Neural cell (in vitro differentiated cells): Measurements from ENCODE around the gene SKOR1. TPM values are rescaled to one million over a fixed set of nuclear protein-coding genes. Genes with fewer than 3 reads are reported as not detected.

Experiments used
- H2AFZ ChIP-seq: fragments of 200-600, 300-800 bp; sonication (generic), shearing (Covaris generic); 2 replicates; pipeline ENCODE4 v1.6.0; 2014; ENCODE audit warnings: low read depth, mild to moderate bottlenecking, antibody characterized with exemption, low read length, moderate library complexity
- H3F3A ChIP-seq: fragments of 200-600 bp; shearing (Covaris generic); 2 replicates; pipeline ENCODE4 v1.6.1; 2016; ENCODE audit warnings: mild to moderate bottlenecking, moderate library complexity, mixed read lengths, antibody characterized with exemption, low read length; ENCODE audit not compliant: insufficient read depth, poor library complexity, severe bottlenecking
- H3K27ac ChIP-seq: fragments of 200-600, 300-800 bp; sonication (generic), shearing (Covaris generic); 2 replicates; pipeline ENCODE4 v1.5.1; 2014; ENCODE audit warnings: mild to moderate bottlenecking, low read length, moderate library complexity
- H3K27me3 ChIP-seq: fragments of 300-800, 200-600 bp; sonication (generic), shearing (Covaris generic); 2 replicates; pipeline ENCODE4 v1.6.0; 2014; ENCODE audit warnings: mild to moderate bottlenecking, low read depth, low read length, moderate library complexity; ENCODE audit not compliant: insufficient read depth
- H3K36me3 ChIP-seq: fragments of 300-800, 200-600 bp; sonication (generic), shearing (Covaris generic); 2 replicates; pipeline ENCODE4 v1.5.1; 2014; ENCODE audit warnings: mild to moderate bottlenecking, antibody characterized with exemption, low read length, moderate library complexity; ENCODE audit not compliant: insufficient read depth
- H3K4me2 ChIP-seq: fragments of 300-800, 200-600 bp; sonication (generic), shearing (Covaris generic); 2 replicates; pipeline ENCODE4 v1.6.0; 2014; ENCODE audit warnings: mild to moderate bottlenecking, low read length
- H3K4me3 ChIP-seq: fragments of 300-800, 200-600 bp; sonication (generic), shearing (Covaris generic); 2 replicates; pipeline ENCODE4 v1.5.1; 2014; ENCODE audit warnings: mild to moderate bottlenecking, low read length, moderate library complexity
- H3K79me2 ChIP-seq: fragments of 200-600 bp; shearing (Covaris generic); replicated peaks from 2 replicates; pipeline ENCODE4 v1.6.0; 2014; ENCODE audit warnings: mild to moderate bottlenecking, low read length, moderate library complexity; ENCODE audit not compliant: insufficient read depth
- H3K9ac ChIP-seq: fragments of 300-800, 200-600 bp; sonication (generic), shearing (Covaris generic); 2 replicates; pipeline ENCODE4 v1.6.1; 2016; ENCODE audit warnings: mild to moderate bottlenecking, low read length, mixed read lengths
- H3K9me2 ChIP-seq: fragments of 200-600 bp; shearing (Covaris generic); 2 replicates; pipeline ENCODE4 v1.6.1; 2016; ENCODE audit warnings: mild to moderate bottlenecking, low read length, mixed read lengths; ENCODE audit not compliant: insufficient read depth
- H3K9me3 ChIP-seq: fragments of 200-600, 300-800 bp; sonication (generic), shearing (Covaris generic); 2 replicates; pipeline ENCODE4 v1.6.1; 2016; ENCODE audit warnings: mild to moderate bottlenecking, mixed run types, low read length, moderate library complexity, mixed read lengths
- H4K20me1 ChIP-seq: fragments of 200-600 bp; shearing (Covaris generic); 2 replicates; pipeline ENCODE4 v1.6.1; 2016; ENCODE audit warnings: mild to moderate bottlenecking, mixed run types; ENCODE audit not compliant: insufficient read depth
- CTCF ChIP-seq: fragments of 450-650 bp; IDR thresholded peaks from 2 replicates; pipeline ENCODE4 v1.5.1; 2014; ENCODE audit warnings: antibody characterized with exemption, mild to moderate bottlenecking, moderate library complexity; ENCODE audit not compliant: poor library complexity, severe bottlenecking
- EP300 ChIP-seq: fragments of 450-650 bp; conservative IDR thresholded peaks from 2 replicates; pipeline ENCODE4 v1.6.1; 2014; ENCODE audit warnings: antibody characterized with exemption, mild to moderate bottlenecking, moderate library complexity; ENCODE audit not compliant: poor library complexity, severe bottlenecking
- EZH2 ChIP-seq: fragments of 200-600, 300-800 bp; shearing (Covaris generic), sonication (generic); IDR thresholded peaks from 2 replicates; pipeline ENCODE4 v1.6.1; 2014; ENCODE audit warnings: antibody characterized with exemption, low read length, borderline replicate concordance, mild to moderate bottlenecking; ENCODE audit not compliant: insufficient read depth, poor library complexity, severe bottlenecking
- MXI1 ChIP-seq: fragments of 450-650 bp; conservative IDR thresholded peaks from 2 replicates; pipeline ENCODE4 v1.6.1; 2014; ENCODE audit warnings: antibody characterized with exemption, mild to moderate bottlenecking; ENCODE audit not compliant: poor library complexity, severe bottlenecking
- POLR2AphosphoS5 ChIP-seq: IDR thresholded peaks from 2 replicates; pipeline ENCODE4 v1.6.1; 2012
- RAD21 ChIP-seq: fragments of 450-650 bp; conservative IDR thresholded peaks from 2 replicates; pipeline ENCODE4 v1.6.1; 2014; ENCODE audit warnings: antibody characterized with exemption, mild to moderate bottlenecking, moderate library complexity
- REST ChIP-seq: IDR thresholded peaks from 2 replicates; pipeline ENCODE4 v1.6.1; 2012; ENCODE audit warnings: borderline replicate concordance
- SMC3 ChIP-seq: fragments of 450-650 bp; conservative IDR thresholded peaks from 2 replicates; pipeline ENCODE4 v1.6.1; 2014; ENCODE audit warnings: antibody characterized with exemption, mild to moderate bottlenecking, moderate library complexity; ENCODE audit not compliant: poor library complexity
- TAF1 ChIP-seq: IDR thresholded peaks from 2 replicates; pipeline ENCODE4 v1.6.1; 2012; ENCODE audit warnings: low read depth
- polyA plus RNA-seq: library from polyadenylated mRNA; depleted of rRNA; stranded (reverse); fragments of >200 nt; gene quantifications from 2 replicates; pipeline ENCODE4 v1.2.3, GENCODE V29; 2014

SKOR1 gene
- polyA plus RNA-seq, 1 donor from 2014 or later = 0.81 TPM

GRCh38 chr15:67862750-67863441 is 37.6 kb downstream of the SKOR1 start:
- H3K9me3 ChIP-seq = no peaks in the 10 kb centered on the region
- no peak overlapping the region for H3K9ac ChIP-seq
- H3K27me3 ChIP-seq = peaks cover 3% of the 10 kb centered on the region
- H4K20me1 ChIP-seq = no peaks in the 10 kb centered on the region
- no peak overlapping the region for H3K4me2 ChIP-seq
- no peak overlapping the region for H2AFZ ChIP-seq
- H3K36me3 ChIP-seq = no peaks in the 10 kb centered on the region
- H3K79me2 ChIP-seq = no peaks in the 10 kb centered on the region
- H3K9me2 ChIP-seq = no peaks in the 10 kb centered on the region
- H3K27ac ChIP-seq = no peak overlapping the region
- peak overlapping the region; percentile 65 for H3K4me3 ChIP-seq
- TF ChIP-seq RAD21 (no peak), EZH2 (no peak), EP300 (no peak), POLR2AphosphoS5 (no peak), REST (no peak), SMC3 (no peak), TAF1 (no peak), CTCF (no peak)
- no peaks in the 10 kb centered on the region for H3F3A ChIP-seq

GRCh38 chr15:67863442-67863987 is 38.2 kb downstream of the SKOR1 start:
- Histone ChIP-seq H3K9ac (peak overlapping the region; percentile 20), H4K20me1 (no peaks in the 10 kb centered on the region), H3K27me3 (peaks cover 3% of the 10 kb centered on the region), H3K4me2 (no peak overlapping the region), H3F3A (no peaks in the 10 kb centered on the region), H3K36me3 (no peaks in the 10 kb centered on the region), H3K27ac (no peak overlapping the region), H3K79me2 (no peaks in the 10 kb centered on the region), H2AFZ (peak overlapping the region; percentile 8), H3K9me2 (no peaks in the 10 kb centered on the region), H3K4me3 (peak overlapping the region; percentile 65), H3K9me3 (no peaks in the 10 kb centered on the region)
- no peak for TF ChIP-seq TAF1
- TF ChIP-seq CTCF = peak; percentile 91
- TF ChIP-seq RAD21 = peak; percentile 91
- TF ChIP-seq EP300 = no peak
- no peak for TF ChIP-seq EZH2
- no peak for TF ChIP-seq POLR2AphosphoS5
- TF ChIP-seq SMC3 = peak; percentile 96
- TF ChIP-seq REST = no peak
- peak; percentile 78 for TF ChIP-seq MXI1
